ENCODE results near the gene FBXO22. TPM values are rescaled to one million over a fixed set of nuclear protein-coding genes. Genes with fewer than 3 reads are reported as not detected.
A peak's percentile ranks its signal among the peaks of the same experiment; 100 is the strongest.
"Not testable (repeated sequence)": the region's sequence is repeated elsewhere in the genome, so short reads cannot be mapped to it uniquely, and the experiment has no call there.

The FBXO22 gene
- total RNA-seq, 3 donors from 2014 or later (not counting 1 experiment from before 2014, with no cell fraction given) = 8.5 to 16.2 (median 11.8) TPM

- no peaks in the 10 kb centered on the region for H3K4me1 ChIP-seq (ENCODE audit: control insufficient read depth, insufficient read depth, low read length)
- Mint-ChIP-seq H3K4me3 (no peak overlapping the region), H3K36me3 (peaks cover 6% of the 10 kb centered on the region), H3K4me1 (no peaks in the 10 kb centered on the region), H3K27me3 (ENCODE audit: low read depth in 2 of 2) (no peaks in the 10 kb centered on the region), H3K27ac (no peak overlapping the region), H3K9me3 (no peaks in the 10 kb centered on the region)
- no peak overlapping the region for H3K4me3 ChIP-seq (ENCODE audit: low read length)
- no peaks in the 10 kb centered on the region for H3K27me3 ChIP-seq (ENCODE audit: control insufficient read depth, insufficient read depth, low read length)
- 83% methylated on average over 1 of the region's 2 CpGs for WGBS (ENCODE audit: insufficient coverage)
- H3K27ac ChIP-seq (ENCODE audit: low read length) = no peak overlapping the region
- H3K36me3 ChIP-seq (ENCODE audit: control insufficient read depth, insufficient read depth, low read length) = peaks cover 28% of the 10 kb centered on the region
- intact Hi-C loops (cut with micrococcal nuclease) = no loop called here
- no peak for TF ChIP-seq CTCF (IDR thresholded peaks at IDR 0.05)
- no peaks in the 10 kb centered on the region for H3K9me3 ChIP-seq (ENCODE audit: control insufficient read depth, insufficient read depth, low read length)
- DNase-seq (no peak), ATAC-seq (no peak)
These were observed 7.9 kb upstream of the FBXO22 start for GRCh38 chr15:75895731-75896130.

GRCh38 chr15:75900577-75900976 is 3.1 kb upstream of the FBXO22 start:
- Mint-ChIP-seq H3K9me3 (no peaks in the 10 kb centered on the region), H3K27me3 (ENCODE audit: low read depth in 2 of 2) (no peaks in the 10 kb centered on the region), H3K4me1 (peaks cover 19 to 26% of the 10 kb centered on the region in 2 donors), H3K36me3 (peaks cover 6% of the 10 kb centered on the region), H3K27ac (peak overlapping the region in 1 of 2 donors; percentile 21), H3K4me3 (no peak overlapping the region)
- intact Hi-C loops (cut with micrococcal nuclease) = loop anchor here (10.0 kb wide), 1 partner anchor 56 kb away; the partner anchor contains the start of gene UBE2Q2
- peaks cover 18% of the 10 kb centered on the region for H3K36me3 ChIP-seq (ENCODE audit: control insufficient read depth, insufficient read depth, low read length)
- TF ChIP-seq CTCF (IDR thresholded peaks at IDR 0.05) = no peak
- DNase-seq = no peak
- no peak overlapping the region for H3K27ac ChIP-seq (ENCODE audit: low read length)
- no peak overlapping the region for H3K4me3 ChIP-seq (ENCODE audit: low read length)
- H3K9me3 ChIP-seq (ENCODE audit: control insufficient read depth, insufficient read depth, low read length) = no peaks in the 10 kb centered on the region
- ATAC-seq = no peak
- no peaks in the 10 kb centered on the region for H3K27me3 ChIP-seq (ENCODE audit: control insufficient read depth, insufficient read depth, low read length)
- H3K4me1 ChIP-seq (ENCODE audit: control insufficient read depth, insufficient read depth, low read length) = peaks cover 18% of the 10 kb centered on the region

- Mint-ChIP-seq H3K4me3 (peak overlapping the region; percentile 93), H3K27me3 (ENCODE audit: low read depth in 2 of 2) (no peaks in the 10 kb centered on the region), H3K27ac (peak overlapping the region; percentile 52 to 69), H3K36me3 (peaks cover 6% of the 10 kb centered on the region), H3K4me1 (peaks cover 25 to 26% of the 10 kb centered on the region in 2 donors), H3K9me3 (no peaks in the 10 kb centered on the region)
- no peak for TF ChIP-seq CTCF (IDR thresholded peaks at IDR 0.05)
- H3K27me3 ChIP-seq (ENCODE audit: control insufficient read depth, insufficient read depth, low read length) = no peaks in the 10 kb centered on the region
- intact Hi-C loops (cut with micrococcal nuclease) = loop anchor here (10.0 kb wide), 1 partner anchor 57 kb away; the partner anchor contains the start of gene UBE2Q2
- DNase-seq (no peak), ATAC-seq (no peak)
- H3K9me3 ChIP-seq (ENCODE audit: control insufficient read depth, insufficient read depth, low read length) = no peaks in the 10 kb centered on the region
- H3K36me3 ChIP-seq (ENCODE audit: control insufficient read depth, insufficient read depth, low read length) = peaks cover 18% of the 10 kb centered on the region
- H3K27ac ChIP-seq (ENCODE audit: low read length) = no peak overlapping the region
- H3K4me1 ChIP-seq (ENCODE audit: control insufficient read depth, insufficient read depth, low read length) = peaks cover 18% of the 10 kb centered on the region
- WGBS (ENCODE audit: insufficient coverage) = 60% methylated on average over 8 of the region's 8 CpGs
- H3K4me3 ChIP-seq (ENCODE audit: low read length) = no peak overlapping the region
These were observed 1.5 kb upstream of the FBXO22 start for GRCh38 chr15:75902129-75902557.

GRCh38 chr15:75905231-75905630 is 1.6 kb downstream of the FBXO22 start:
- Histone ChIP-seq H3K4me3 (ENCODE audit: low read length) (no peak overlapping the region), H3K27ac (ENCODE audit: low read length) (no peak overlapping the region), H3K27me3 (ENCODE audit: control insufficient read depth, insufficient read depth, low read length) (no peaks in the 10 kb centered on the region), H3K9me3 (ENCODE audit: control insufficient read depth, insufficient read depth, low read length) (no peaks in the 10 kb centered on the region), H3K36me3 (ENCODE audit: control insufficient read depth, insufficient read depth, low read length) (peaks cover 3% of the 10 kb centered on the region), H3K4me1 (ENCODE audit: control insufficient read depth, insufficient read depth, low read length) (peaks cover 18% of the 10 kb centered on the region)
- TF ChIP-seq CTCF (IDR thresholded peaks at IDR 0.05) = no peak
- H3K27me3 Mint-ChIP-seq (ENCODE audit: low read depth in 2 of 2) = no peaks in the 10 kb centered on the region
- intact Hi-C loops (cut with micrococcal nuclease) = loop anchor here (10.0 kb wide), 1 partner anchor 60 kb away; the partner anchor contains the start of gene UBE2Q2
- no peak for ATAC-seq
- H3K27ac Mint-ChIP-seq = peak overlapping the region; percentile 86 to 94
- H3K4me1 Mint-ChIP-seq = peaks cover 25 to 38% of the 10 kb centered on the region in 2 donors
- peak overlapping the region; percentile 93 for H3K4me3 Mint-ChIP-seq
- H3K9me3 Mint-ChIP-seq = no peaks in the 10 kb centered on the region
- 95% methylated on average over 5 of the region's 5 CpGs for WGBS (ENCODE audit: insufficient coverage)
- no peak for DNase-seq
- no peaks in the 10 kb centered on the region for H3K36me3 Mint-ChIP-seq

- H3K4me1 Mint-ChIP-seq = peaks cover 25 to 35% of the 10 kb centered on the region in 2 donors
- H3K4me3 Mint-ChIP-seq; intact Hi-C loops (cut with micrococcal nuclease); H3K27me3 ChIP-seq (ENCODE audit: control insufficient read depth, insufficient read depth, low read length); H3K36me3 Mint-ChIP-seq; H3K4me3 ChIP-seq (ENCODE audit: low read length); H3K27ac Mint-ChIP-seq; H3K27me3 Mint-ChIP-seq (ENCODE audit: low read depth in 2 of 2); H3K27ac ChIP-seq (ENCODE audit: low read length); H3K4me1 ChIP-seq (ENCODE audit: control insufficient read depth, insufficient read depth, low read length); DNase-seq; H3K9me3 Mint-ChIP-seq; H3K9me3 ChIP-seq (ENCODE audit: control insufficient read depth, insufficient read depth, low read length); ATAC-seq: not testable (repeated sequence)
- peaks cover 13% of the 10 kb centered on the region for H3K36me3 ChIP-seq (ENCODE audit: control insufficient read depth, insufficient read depth, low read length)
- 100% methylated on average over 3 of the region's 3 CpGs for WGBS (ENCODE audit: insufficient coverage)
These were observed 6.7 kb downstream of the FBXO22 start for GRCh38 chr15:75910355-75910754.
